Loucy (cell line): Measurements from ENCODE around the gene ARFIP1.

Source experiments
- EZH2phosphoT487 ChIP-seq: fragments of 200-600 bp; IDR thresholded peaks from 2 replicates; pipeline ENCODE4 v1.6.1; 2018; ENCODE audit warnings: antibody characterized with exemption, mild to moderate bottlenecking, moderate library complexity, borderline replicate concordance
- TF ChIP-seq, protein P1 (sequence below): fragments of 200-600 bp; sonication (generic); conservative IDR thresholded peaks from 2 replicates; pipeline ENCODE4 v1.5.1; 2014; ENCODE audit warnings: mild to moderate bottlenecking, antibody characterized with exemption, low read length

DNA sequence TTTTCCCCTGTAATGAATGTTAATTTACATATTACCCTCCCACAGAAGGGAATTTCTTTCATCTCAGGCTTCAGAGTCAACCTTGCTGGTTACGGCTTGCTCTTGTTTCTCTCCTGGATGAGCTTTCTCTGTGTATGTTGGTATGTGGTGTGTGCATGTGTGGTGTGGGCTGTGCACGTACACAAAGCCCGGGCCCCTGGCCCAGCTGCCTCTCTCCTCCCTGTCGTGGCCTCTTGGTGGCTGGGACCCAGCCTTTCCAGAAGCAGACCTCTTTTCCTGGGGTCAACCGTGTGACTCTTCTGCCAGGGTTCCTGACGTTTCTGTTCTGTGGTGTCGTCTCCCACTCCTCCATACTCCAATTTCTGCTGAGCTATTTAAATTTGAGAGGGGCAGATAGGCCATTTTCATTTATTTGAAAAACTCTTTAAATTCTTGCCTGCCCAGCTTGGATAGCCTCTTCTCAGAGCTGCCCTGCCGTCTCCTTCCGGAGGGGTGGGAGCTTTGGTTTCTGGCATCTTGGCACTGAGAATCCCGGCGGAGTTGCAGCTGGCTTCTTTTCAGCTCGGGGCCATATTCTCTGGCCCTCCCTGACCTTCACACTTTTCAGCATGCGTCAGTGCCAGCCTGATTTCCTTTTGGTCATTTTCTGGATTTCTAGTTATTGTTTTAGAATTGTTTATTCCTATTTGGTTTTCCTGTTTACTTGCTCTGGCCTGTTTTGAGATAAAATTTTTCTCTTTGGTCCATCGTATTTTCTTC is 181.4 kb downstream of the ARFIP1 start:
- TF ChIP-seq, protein P1, sequence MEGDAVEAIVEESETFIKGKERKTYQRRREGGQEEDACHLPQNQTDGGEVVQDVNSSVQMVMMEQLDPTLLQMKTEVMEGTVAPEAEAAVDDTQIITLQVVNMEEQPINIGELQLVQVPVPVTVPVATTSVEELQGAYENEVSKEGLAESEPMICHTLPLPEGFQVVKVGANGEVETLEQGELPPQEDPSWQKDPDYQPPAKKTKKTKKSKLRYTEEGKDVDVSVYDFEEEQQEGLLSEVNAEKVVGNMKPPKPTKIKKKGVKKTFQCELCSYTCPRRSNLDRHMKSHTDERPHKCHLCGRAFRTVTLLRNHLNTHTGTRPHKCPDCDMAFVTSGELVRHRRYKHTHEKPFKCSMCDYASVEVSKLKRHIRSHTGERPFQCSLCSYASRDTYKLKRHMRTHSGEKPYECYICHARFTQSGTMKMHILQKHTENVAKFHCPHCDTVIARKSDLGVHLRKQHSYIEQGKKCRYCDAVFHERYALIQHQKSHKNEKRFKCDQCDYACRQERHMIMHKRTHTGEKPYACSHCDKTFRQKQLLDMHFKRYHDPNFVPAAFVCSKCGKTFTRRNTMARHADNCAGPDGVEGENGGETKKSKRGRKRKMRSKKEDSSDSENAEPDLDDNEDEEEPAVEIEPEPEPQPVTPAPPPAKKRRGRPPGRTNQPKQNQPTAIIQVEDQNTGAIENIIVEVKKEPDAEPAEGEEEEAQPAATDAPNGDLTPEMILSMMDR, result no peak
- TF ChIP-seq EZH2phosphoT487, result no peak
